HUES64 (cell line): ENCODE measurements around the gene TUNAR.

Experiments used
- H3K27ac ChIP-seq: 2 replicates; pipeline ENCODE4 v1.7.0; 2013; ENCODE audit warnings: low read depth, low read length, inconsistent platforms
- H3K27me3 ChIP-seq: 2 replicates; pipeline ENCODE4 v1.6.1; 2013; ENCODE audit warnings: mild to moderate bottlenecking, low read length; ENCODE audit not compliant: insufficient read depth
- H3K36me3 ChIP-seq: 2 replicates; pipeline ENCODE4 v1.6.1; 2013; ENCODE audit warnings: mild to moderate bottlenecking, low read length; ENCODE audit not compliant: insufficient read depth
- H3K4me1 ChIP-seq: 2 replicates; pipeline ENCODE4 v1.6.1; 2013; ENCODE audit warnings: mild to moderate bottlenecking, low read length, moderate library complexity; ENCODE audit not compliant: insufficient read depth
- H3K4me3 ChIP-seq: 2 replicates; pipeline ENCODE4 v1.5.1; 2013; ENCODE audit warnings: mild to moderate bottlenecking, low read length, moderate library complexity
- H3K9ac ChIP-seq: 2 replicates; pipeline ENCODE4 v1.6.1; 2013; ENCODE audit warnings: mild to moderate bottlenecking, low read depth, low read length
- H3K9me3 ChIP-seq: 2 replicates; pipeline ENCODE4 v1.6.1; 2013; ENCODE audit warnings: low read depth, low read length; ENCODE audit not compliant: insufficient read depth
- WGBS: fragments of 150-250, 120-280 bp; methylation state at CpG from one replicate; pipeline ENCODE4 v1.1.7; 2013; ENCODE audit warnings: missing lambda C conversion rate; 5-methylcytosine and 5-hydroxymethylcytosine counted together

The TUNAR gene

DNA sequence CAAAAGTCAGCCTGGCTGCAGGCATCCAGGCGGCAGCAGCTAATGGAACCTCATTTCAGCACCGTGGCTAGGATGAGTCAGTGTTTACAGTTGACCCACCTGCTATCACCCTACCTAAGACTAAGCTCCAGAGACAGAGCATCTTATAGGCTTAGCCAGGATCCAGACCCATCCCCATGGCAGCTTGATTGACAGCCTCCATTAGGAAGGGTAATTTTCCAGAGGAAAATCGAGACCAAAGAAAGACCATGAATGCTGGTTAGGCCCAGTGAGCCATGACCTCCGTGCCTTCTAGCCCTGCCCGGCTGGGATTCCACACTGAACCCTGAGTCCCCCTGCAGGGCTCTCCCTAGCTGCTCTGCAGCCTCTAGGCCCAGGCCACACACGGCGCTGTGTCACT, 38.7 kb downstream of the TUNAR start:
- no peaks in the 10 kb centered on the region for H3K9me3 ChIP-seq
- H3K4me3 ChIP-seq: no peak overlapping the region
- 49% methylated on average over 7 of the region's 7 CpGs for WGBS
- peaks cover 7% of the 10 kb centered on the region; the same call in 1 of the 2 replicates for H3K36me3 ChIP-seq
- no peaks in the 10 kb centered on the region for H3K27me3 ChIP-seq
- peaks cover 24% of the 10 kb centered on the region for H3K4me1 ChIP-seq
- H3K27ac ChIP-seq: peak overlapping the region; percentile 30
- peak overlapping the region; percentile 1; the same call in 1 of the 2 replicates for H3K9ac ChIP-seq

GRCh38 chr14:95918466-95918865, 41.8 kb downstream of the TUNAR start:
- Histone ChIP-seq H3K9ac (no peak overlapping the region), H3K36me3 (peaks cover 16% of the 10 kb centered on the region), H3K4me1 (peaks cover 26% of the 10 kb centered on the region), H3K27me3 (no peaks in the 10 kb centered on the region), H3K9me3 (no peaks in the 10 kb centered on the region), H3K4me3 (no peak overlapping the region), H3K27ac (peak overlapping the region; percentile 32; the same call in 1 of the 2 replicates)
- WGBS: 82% methylated on average over 6 of the region's 6 CpGs

DNA sequence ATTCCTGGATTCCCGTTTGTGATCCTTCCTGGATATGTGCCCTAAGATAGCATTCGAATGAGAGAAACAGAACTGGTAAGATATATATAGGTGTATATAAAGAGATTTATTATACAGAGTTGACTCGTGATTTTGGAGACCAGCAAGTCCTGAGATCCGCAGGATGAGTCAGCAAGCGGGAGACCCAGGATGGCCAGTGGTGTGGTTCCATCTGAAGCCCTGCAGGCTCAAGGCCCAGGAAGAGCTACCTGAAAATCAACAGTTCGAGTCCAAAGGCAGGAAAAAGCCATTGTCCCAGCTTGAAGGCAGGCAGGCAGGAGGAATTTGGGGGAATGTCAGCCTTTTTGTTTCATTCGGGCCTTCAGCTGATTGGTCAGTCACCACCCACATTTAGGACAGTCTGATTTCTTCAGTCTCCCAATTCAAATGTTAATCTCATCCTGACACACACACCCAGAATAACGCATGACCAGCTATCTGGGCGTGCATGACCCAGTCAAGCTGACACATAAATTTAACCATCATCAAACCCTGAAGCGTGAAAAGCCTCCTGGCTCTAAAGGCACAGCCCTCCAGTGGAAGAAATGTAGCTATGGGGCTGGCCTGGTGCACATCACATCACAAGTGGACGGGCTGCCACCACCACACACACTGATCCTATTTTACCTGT, 44.3 kb downstream of the TUNAR start:
- no peak overlapping the region for H3K9ac ChIP-seq
- H3K4me1 ChIP-seq: peaks cover 15% of the 10 kb centered on the region
- H3K27me3 ChIP-seq: no peaks in the 10 kb centered on the region
- H3K9me3 ChIP-seq: no peaks in the 10 kb centered on the region
- 91% methylated on average over 11 of the region's 11 CpGs for WGBS
- no peak overlapping the region for H3K4me3 ChIP-seq
- H3K36me3 ChIP-seq: peaks cover 20% of the 10 kb centered on the region
- no peak overlapping the region for H3K27ac ChIP-seq

- H3K4me1 ChIP-seq: peaks cover 15% of the 10 kb centered on the region
- WGBS: 95% methylated on average over 4 of the region's 4 CpGs
- no peak overlapping the region for H3K9ac ChIP-seq
Measured at GRCh38 chr14:95922080-95922479, 45.4 kb downstream of the TUNAR start.

DNA sequence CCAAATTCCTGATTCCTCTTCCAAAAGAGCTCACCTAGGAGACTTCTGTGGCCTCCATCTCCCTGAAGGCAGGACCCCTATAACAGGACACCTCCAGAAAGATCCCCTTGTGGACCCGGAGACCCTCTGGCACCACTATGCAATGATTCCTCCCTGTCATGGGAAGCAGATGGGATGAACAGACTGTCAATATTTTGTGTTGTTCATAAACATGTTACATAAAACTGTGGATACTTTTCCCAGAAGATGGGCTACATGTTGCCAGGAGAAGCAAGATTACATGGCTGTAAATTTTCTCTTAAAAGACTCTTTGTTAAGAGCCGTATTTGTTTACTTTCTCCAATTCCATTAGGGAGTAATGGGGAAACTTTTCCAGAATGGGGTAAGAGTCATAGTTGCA, 52.1 kb downstream of the TUNAR start:
- peaks cover 1% of the 10 kb centered on the region; the same call in 1 of the 2 replicates for H3K36me3 ChIP-seq
- H3K9ac ChIP-seq: no peak overlapping the region
- no peak overlapping the region for H3K4me3 ChIP-seq
- no peaks in the 10 kb centered on the region for H3K9me3 ChIP-seq
- WGBS: 85% methylated on average over 2 of the region's 2 CpGs
- H3K27me3 ChIP-seq: no peaks in the 10 kb centered on the region
- H3K4me1 ChIP-seq: no peaks in the 10 kb centered on the region
- H3K27ac ChIP-seq: no peak overlapping the region

More at GRCh38 chr14:95922080-95922479, 45.4 kb downstream of the TUNAR start:
- no peaks in the 10 kb centered on the region for H3K9me3 ChIP-seq
- H3K27ac ChIP-seq: no peak overlapping the region
- H3K4me3 ChIP-seq: no peak overlapping the region
- no peaks in the 10 kb centered on the region for H3K27me3 ChIP-seq
- peaks cover 20% of the 10 kb centered on the region for H3K36me3 ChIP-seq

DNA sequence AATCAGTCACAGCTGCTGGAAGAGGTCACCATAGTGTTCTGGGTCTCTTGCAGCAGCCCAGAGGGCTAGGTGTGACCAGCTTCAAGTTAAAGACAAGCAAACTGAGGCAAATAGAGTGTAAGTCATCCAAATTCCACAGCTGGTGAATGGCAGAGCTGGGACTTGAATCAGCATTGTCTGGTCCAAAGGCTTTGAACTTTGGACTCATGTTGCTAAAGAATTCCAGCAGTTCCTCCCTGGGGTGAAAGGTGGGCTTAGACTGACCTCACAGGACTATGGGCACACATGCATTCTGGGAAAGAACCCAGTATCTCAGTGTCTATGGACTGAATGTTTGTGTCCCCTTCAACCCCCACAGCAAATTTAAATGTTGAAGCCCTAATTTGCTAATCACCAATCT, 54.8 kb downstream of the TUNAR start:
- Histone ChIP-seq H3K4me3 (no peak overlapping the region), H3K9me3 (no peaks in the 10 kb centered on the region), H3K27me3 (no peaks in the 10 kb centered on the region), H3K36me3 (no peaks in the 10 kb centered on the region), H3K27ac (no peak overlapping the region), H3K9ac (no peak overlapping the region), H3K4me1 (no peaks in the 10 kb centered on the region)

- H3K4me3 ChIP-seq: no peak overlapping the region
- H3K9me3 ChIP-seq: no peaks in the 10 kb centered on the region
- no peaks in the 10 kb centered on the region for H3K4me1 ChIP-seq
- H3K27me3 ChIP-seq: no peaks in the 10 kb centered on the region
- 61% methylated on average over 2 of the region's 2 CpGs for WGBS
- no peaks in the 10 kb centered on the region for H3K36me3 ChIP-seq
- H3K27ac ChIP-seq: no peak overlapping the region
- H3K9ac ChIP-seq: no peak overlapping the region
Measured at GRCh38 chr14:95935228-95935822, 58.7 kb downstream of the TUNAR start.

DNA sequence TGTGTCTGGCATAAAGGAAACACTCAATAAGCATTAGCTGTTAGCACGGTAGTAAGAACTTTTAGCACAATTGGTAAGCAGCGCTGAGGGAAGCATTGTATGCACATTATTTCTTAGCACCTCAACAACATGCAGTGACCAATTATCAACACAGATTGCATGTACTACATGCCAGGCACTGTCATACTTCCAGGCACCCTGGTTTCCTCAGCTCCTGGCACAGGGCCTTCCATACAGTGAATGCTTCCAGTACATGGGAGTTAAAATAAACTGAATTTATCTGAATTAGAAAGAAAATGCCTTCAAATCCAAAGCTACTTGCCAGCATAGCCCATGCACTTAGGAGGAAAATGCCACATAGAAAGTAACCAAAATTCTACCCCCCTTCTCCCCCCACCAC, 59.4 kb downstream of the TUNAR start:
- 95% methylated on average over 2 of the region's 2 CpGs for WGBS
- Histone ChIP-seq H3K27ac (no peak overlapping the region), H3K27me3 (no peaks in the 10 kb centered on the region), H3K36me3 (no peaks in the 10 kb centered on the region), H3K9ac (no peak overlapping the region), H3K4me1 (no peaks in the 10 kb centered on the region), H3K9me3 (no peaks in the 10 kb centered on the region; the same call in 1 of the 2 replicates), H3K4me3 (no peak overlapping the region)

- Histone ChIP-seq H3K4me1 (peaks cover 4% of the 10 kb centered on the region; the same call in 1 of the 2 replicates), H3K27ac (no peak overlapping the region), H3K9ac (no peak overlapping the region), H3K9me3 (peaks cover 12% of the 10 kb centered on the region), H3K27me3 (no peaks in the 10 kb centered on the region), H3K4me3 (no peak overlapping the region), H3K36me3 (no peaks in the 10 kb centered on the region)
- 88% methylated on average over 4 of the region's 4 CpGs for WGBS
Measured at GRCh38 chr14:95939335-95939734, 62.7 kb downstream of the TUNAR start.

DNA sequence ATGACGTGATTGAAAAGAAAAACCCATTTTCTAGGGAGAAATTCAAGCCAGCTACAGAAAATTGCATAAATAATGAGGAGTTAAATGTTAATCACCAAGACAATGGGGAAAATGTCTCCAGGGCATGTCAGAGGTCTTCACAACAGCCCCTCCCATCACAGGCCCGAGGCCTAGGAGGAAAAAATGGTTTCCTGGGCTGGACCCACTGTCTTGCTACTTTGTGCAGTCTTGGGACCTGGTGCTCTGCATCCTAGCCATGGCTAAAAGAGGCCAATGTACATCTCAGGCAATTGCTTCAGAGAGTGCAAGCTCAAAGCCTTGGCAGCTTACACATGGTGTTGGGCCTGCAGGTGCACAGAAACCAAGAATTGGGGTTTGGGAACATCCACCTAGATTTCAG, 65.3 kb downstream of the TUNAR start:
- Histone ChIP-seq H3K4me1 (peaks cover 7% of the 10 kb centered on the region; the same call in 1 of the 2 replicates), H3K36me3 (no peaks in the 10 kb centered on the region), H3K4me3 (no peak overlapping the region), H3K9ac (no peak overlapping the region), H3K9me3 (peaks cover 12% of the 10 kb centered on the region), H3K27ac (no peak overlapping the region), H3K27me3 (no peaks in the 10 kb centered on the region)
- 86% methylated on average over 2 of the region's 2 CpGs for WGBS

DNA sequence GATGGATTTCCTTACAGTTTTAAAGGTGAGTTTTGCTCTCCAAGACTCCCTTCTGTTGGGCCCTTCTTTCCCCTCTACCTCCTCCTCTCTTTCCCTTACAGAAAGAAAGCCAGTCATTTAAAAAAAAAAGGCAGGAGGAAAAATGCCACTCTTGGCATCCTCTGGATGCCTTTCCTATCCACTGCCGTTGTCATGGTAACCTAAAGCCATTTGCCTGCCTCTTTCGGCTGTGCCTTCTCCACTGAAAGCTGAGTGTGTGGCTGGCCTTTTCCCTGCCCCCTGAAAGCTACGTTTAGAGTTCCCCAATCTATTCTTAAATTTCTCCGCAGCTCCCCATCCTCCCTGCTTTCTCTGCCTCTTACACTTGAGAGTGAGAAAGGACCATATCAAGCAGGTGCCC, 67.1 kb downstream of the TUNAR start:
- WGBS: 67% methylated on average over 4 of the region's 4 CpGs
- H3K4me3 ChIP-seq: no peak overlapping the region
- no peak overlapping the region for H3K9ac ChIP-seq
- peaks cover 12% of the 10 kb centered on the region for H3K9me3 ChIP-seq
- H3K4me1 ChIP-seq: peaks cover 18% of the 10 kb centered on the region; the same call in 1 of the 2 replicates
- H3K36me3 ChIP-seq: no peaks in the 10 kb centered on the region
- no peak overlapping the region for H3K27ac ChIP-seq
- H3K27me3 ChIP-seq: no peaks in the 10 kb centered on the region
